ENCODE data around the gene STAM2.
"Not testable (repeated sequence)": the region's sequence is repeated elsewhere in the genome, so short reads cannot be mapped to it uniquely, and the experiment has no call there.

Gene STAM2

DNA sequence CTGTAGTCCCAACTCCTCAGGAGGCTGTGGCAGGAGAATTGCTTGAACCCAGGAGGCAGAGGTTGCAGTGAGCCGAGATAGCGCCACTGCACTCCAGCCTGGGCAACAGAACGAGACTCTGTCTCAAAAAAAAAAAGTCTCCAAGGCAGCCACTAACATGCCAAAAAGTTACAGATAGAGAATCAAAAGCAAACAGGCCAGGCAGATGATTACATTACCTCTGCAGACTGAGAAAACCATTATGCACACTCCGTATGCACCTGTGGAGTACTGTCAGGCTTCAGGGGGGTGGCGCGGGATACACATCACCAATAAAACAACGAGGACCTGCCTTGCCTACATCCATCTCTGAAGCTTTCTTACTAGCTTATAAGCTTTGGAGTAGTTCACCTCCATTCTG, 10.3 kb downstream of the STAM2 start:
- no peak for DNase-seq (ENCODE audit: low spot score in 2 of 2)
- H3K36me3 ChIP-seq (replicated peaks) = no peaks in the 10 kb centered on the region
- in situ Hi-C loops (cut with MboI; ENCODE audit: low sequenced_read_pairs) = no loop called here
- H3K27me3 ChIP-seq (ENCODE audit: low read depth) = no peaks in the 10 kb centered on the region
- no peaks in the 10 kb centered on the region for H3K4me1 ChIP-seq
- no peak overlapping the region for H3K4me3 ChIP-seq
- H3K9me3 ChIP-seq = no peaks in the 10 kb centered on the region

DNA sequence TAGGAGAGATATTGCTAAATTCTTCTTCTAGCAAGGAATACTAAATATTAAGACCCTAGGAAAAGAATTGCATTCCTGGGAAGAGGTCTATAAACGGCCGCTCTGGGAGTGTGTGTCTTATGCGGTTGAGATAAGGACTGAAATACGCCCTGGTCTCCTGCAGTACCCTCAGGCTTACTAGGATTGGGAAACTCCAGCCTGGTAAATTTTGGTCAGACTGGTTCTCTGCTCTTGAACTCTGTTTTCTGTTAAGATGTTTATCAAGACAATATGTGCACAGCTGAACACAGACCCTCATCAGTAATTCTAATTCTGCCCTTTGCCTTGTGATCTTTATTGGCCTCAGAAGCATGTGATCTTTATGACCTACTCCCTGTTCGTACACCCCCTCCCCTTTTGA, 11.9 kb downstream of the STAM2 start:
- DNase-seq (ENCODE audit: low spot score in 2 of 2); in situ Hi-C loops (cut with MboI; ENCODE audit: low sequenced_read_pairs); H3K27me3 ChIP-seq (ENCODE audit: low read depth); H3K4me1 ChIP-seq; H3K4me3 ChIP-seq; H3K36me3 ChIP-seq (replicated peaks); H3K9me3 ChIP-seq: not testable (repeated sequence)

DNA sequence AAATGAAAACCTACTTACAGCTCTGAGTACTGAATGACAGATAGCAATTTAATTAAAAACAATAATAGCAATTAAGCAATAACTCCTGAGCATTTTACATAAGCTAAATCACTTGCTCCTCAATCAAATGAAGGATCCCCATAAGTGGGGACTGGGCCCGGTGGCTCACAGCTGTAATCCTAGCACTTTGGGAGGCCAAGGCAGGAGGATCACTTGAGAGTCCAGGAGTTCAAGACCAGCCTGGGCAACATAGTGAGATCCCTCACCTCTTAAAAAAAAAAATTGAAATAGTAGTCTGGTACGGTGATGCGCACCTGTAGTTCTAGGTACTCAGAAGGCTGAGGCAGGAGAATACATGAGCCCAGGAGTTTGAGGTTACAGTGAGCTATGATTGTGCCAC, 13.4 kb downstream of the STAM2 start:
- no peaks in the 10 kb centered on the region for H3K36me3 ChIP-seq (replicated peaks)
- H3K9me3 ChIP-seq = no peaks in the 10 kb centered on the region
- H3K4me1 ChIP-seq = peaks cover 13% of the 10 kb centered on the region
- in situ Hi-C loops (cut with MboI; ENCODE audit: low sequenced_read_pairs) = no loop called here
- DNase-seq (ENCODE audit: low spot score in 2 of 2) = no peak
- H3K4me3 ChIP-seq = no peak overlapping the region
- H3K27me3 ChIP-seq (ENCODE audit: low read depth) = no peaks in the 10 kb centered on the region

DNA sequence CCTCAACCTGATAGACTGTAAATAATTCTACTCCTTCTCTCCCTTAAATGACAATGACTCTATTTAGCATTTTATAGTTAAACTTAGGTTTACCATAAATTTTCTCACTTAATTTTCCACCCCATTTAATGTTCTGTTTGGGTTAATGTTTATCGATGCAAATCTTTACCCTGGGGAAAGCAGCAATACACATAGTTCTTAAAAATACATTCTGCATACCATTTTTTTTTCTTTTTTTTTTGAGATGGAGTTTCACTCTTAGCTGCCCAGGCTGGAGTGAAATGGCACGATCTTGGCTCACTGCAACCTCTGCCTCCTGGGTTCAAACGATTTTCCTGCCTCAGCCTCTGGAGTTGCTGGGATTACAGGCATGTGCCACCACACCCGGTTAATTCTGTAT, 14.0 kb downstream of the STAM2 start:
- in situ Hi-C loops (cut with MboI; ENCODE audit: low sequenced_read_pairs) = no loop called here
- DNase-seq (ENCODE audit: low spot score in 2 of 2) = no peak
- Histone ChIP-seq H3K4me3 (no peak overlapping the region), H3K27me3 (ENCODE audit: low read depth) (no peaks in the 10 kb centered on the region), H3K36me3 (replicated peaks) (no peaks in the 10 kb centered on the region), H3K9me3 (no peaks in the 10 kb centered on the region), H3K4me1 (peaks cover 17% of the 10 kb centered on the region)

DNA sequence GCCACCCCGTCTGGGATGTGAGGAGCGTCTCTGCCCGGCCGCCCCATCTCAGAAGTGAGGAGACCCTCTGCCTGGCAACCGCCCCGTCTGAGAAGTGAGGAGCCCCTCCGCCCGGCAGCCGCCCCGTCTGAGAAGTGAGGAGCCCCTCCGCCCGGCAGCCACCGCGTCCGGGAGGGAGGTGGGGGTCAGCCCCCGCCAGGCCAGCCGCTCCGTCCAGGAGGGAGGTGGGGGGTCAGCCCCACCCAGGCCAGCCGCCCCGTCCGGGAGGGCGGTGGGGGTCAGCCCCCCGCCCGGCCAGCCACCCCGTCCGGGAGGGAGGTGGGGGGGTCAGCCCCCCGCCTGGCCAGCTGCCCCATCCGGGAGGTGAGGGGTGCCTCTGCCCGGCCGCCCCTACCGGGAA, 15.2 kb downstream of the STAM2 start:
- in situ Hi-C loops (cut with MboI; ENCODE audit: low sequenced_read_pairs); H3K27me3 ChIP-seq (ENCODE audit: low read depth); H3K9me3 ChIP-seq; H3K36me3 ChIP-seq (replicated peaks); H3K4me3 ChIP-seq; DNase-seq (ENCODE audit: low spot score in 2 of 2): not testable (repeated sequence)
- H3K4me1 ChIP-seq = peaks cover 21% of the 10 kb centered on the region

DNA sequence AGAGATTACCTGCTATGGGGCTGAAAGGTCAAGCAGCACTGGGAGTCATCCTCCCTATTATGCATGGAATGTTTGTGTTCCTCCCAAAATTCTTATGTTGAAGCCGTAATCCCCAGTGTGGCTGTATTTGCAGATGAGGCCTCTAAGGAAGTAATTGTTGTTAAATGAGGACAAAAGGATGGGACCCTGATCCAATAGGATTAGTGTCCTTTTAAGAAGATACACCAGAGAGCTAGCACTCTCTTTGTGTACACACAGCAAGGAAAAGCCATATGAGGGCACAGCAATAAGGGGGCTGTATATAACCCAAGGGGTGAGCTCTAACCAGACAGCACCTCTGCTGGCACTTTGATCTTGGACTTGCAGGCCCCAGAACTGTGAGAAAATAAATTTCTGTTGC, 18.3 kb downstream of the STAM2 start:
- no peak overlapping the region for H3K4me3 ChIP-seq
- H3K36me3 ChIP-seq (replicated peaks) = no peaks in the 10 kb centered on the region
- H3K27me3 ChIP-seq (ENCODE audit: low read depth) = no peaks in the 10 kb centered on the region
- H3K4me1 ChIP-seq = peaks cover 22% of the 10 kb centered on the region
- DNase-seq (ENCODE audit: low spot score in 2 of 2) = peak; percentile 40 to 42
- no peaks in the 10 kb centered on the region for H3K9me3 ChIP-seq
- in situ Hi-C loops (cut with MboI; ENCODE audit: low sequenced_read_pairs) = no loop called here

DNA sequence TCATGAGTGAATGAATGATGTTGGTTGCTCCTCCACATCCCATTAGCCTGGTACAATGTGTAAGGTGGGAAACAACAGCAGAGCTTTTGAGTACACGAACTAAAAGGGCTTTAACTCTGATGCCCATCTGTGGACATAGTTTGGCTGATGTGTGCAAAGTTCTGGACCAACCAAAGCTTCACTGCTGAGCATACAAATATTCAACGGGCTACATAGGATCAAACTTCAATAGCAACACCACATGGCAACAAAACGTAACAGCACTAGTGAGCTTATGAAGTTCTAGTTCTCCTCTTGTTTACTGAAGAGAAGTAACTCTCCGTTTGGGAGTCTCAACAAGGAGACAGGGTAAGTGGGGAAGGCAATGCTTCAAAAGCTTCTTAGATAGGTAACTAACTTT, 20.4 kb downstream of the STAM2 start:
- no peaks in the 10 kb centered on the region for H3K36me3 ChIP-seq (replicated peaks)
- in situ Hi-C loops (cut with MboI; ENCODE audit: low sequenced_read_pairs) = no loop called here
- H3K9me3 ChIP-seq = 0 out of 2 replicates have a peak, but pooled peaks cover 2% of the 10 kb centered on the region
- H3K4me1 ChIP-seq = peaks cover 22% of the 10 kb centered on the region
- no peak overlapping the region for H3K4me3 ChIP-seq
- DNase-seq (ENCODE audit: low spot score in 2 of 2) = no peak
- no peaks in the 10 kb centered on the region for H3K27me3 ChIP-seq (ENCODE audit: low read depth)

DNA sequence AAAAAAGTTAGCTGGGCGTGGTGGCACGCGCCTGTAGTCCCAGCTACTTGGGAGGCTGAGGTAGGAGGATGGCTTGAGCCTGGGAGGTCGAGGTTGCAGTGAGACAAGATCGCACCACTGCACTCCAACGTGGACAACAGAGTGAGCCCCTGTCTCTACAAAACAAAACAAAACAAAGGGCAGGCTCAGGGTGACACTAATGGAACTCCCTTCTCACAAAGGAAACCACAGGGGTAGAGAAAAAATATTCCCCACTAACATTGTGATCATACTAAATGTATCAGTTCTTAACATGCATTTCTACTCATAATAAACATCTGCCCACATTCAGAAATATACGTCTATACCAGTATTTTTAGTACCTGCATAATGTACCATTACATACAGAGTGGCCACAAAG, 21.1 kb downstream of the STAM2 start:
- Histone ChIP-seq H3K4me1 (peaks cover 22% of the 10 kb centered on the region), H3K9me3 (0 out of 2 replicates have a peak, but pooled peaks cover 2% of the 10 kb centered on the region), H3K27me3 (ENCODE audit: low read depth) (no peaks in the 10 kb centered on the region), H3K4me3 (no peak overlapping the region), H3K36me3 (replicated peaks) (no peaks in the 10 kb centered on the region)
- in situ Hi-C loops (cut with MboI; ENCODE audit: low sequenced_read_pairs) = no loop called here
- no peak for DNase-seq (ENCODE audit: low spot score in 2 of 2)

DNA sequence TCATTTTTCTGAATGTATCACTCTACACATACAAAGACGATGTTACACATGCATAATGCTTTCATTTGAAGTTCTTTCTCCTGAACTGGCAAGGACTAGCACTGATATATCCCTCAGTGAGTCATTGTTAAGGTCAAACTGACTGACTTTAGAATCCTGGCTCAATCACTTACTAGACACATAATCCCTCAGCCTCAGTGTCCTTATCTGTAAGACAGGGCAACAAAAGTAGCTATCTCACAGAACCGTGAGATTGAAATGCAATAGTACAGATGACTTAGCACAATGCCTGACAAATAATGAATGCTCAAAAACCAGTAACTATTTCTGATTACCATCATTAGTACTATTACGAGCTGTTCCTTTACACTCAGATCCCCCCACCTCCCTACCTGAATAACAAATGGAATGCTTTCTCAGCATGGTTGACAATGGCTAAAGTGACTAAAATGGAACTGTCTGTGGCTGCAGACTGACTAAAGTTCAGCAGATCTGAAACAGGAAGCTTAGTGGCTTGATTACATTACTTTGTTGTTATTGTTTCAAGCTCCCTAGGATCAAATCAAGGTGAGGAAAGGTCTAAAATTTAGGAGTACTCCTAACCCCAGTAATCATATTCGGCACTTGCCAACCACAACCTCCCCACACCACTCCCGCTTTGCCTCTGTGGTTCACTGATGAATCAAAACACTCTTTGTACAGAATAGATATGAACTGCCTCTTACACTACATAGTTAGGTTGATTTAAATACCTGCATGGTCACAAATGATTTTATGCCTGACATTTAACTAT, 40.9 kb downstream of the STAM2 start:
- no peak for DNase-seq (ENCODE audit: low spot score in 2 of 2)
- no peak overlapping the region for H3K4me3 ChIP-seq
- H3K36me3 ChIP-seq (replicated peaks) = no peaks in the 10 kb centered on the region
- H3K27me3 ChIP-seq (ENCODE audit: low read depth) = no peaks in the 10 kb centered on the region
- H3K9me3 ChIP-seq = no peaks in the 10 kb centered on the region
- in situ Hi-C loops (cut with MboI; ENCODE audit: low sequenced_read_pairs) = no loop called here
- H3K4me1 ChIP-seq = no peaks in the 10 kb centered on the region

DNA sequence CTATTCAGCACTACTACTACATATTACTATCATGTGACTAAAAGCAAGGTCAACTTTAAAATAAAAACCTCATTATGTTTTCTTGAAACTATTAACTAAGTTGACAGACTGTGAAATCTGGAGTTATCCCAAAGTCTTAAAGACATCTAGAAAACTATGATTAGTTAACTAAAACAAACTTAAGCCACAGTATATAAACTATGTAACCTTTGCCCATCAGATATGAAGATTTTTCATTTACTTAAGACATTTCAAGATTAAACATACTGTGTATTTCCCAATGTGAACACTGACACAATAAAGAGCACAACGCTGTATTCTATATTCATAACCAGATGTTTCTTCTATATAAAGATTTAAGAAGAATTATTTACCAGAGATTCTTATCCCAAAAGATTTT, 43.3 kb downstream of the STAM2 start:
- no peaks in the 10 kb centered on the region for H3K4me1 ChIP-seq
- no peak overlapping the region for H3K4me3 ChIP-seq
- H3K9me3 ChIP-seq = no peaks in the 10 kb centered on the region
- no peaks in the 10 kb centered on the region for H3K27me3 ChIP-seq (ENCODE audit: low read depth)
- no peaks in the 10 kb centered on the region for H3K36me3 ChIP-seq (replicated peaks)
- DNase-seq (ENCODE audit: low spot score in 2 of 2) = no peak
- in situ Hi-C loops (cut with MboI; ENCODE audit: low sequenced_read_pairs) = no loop called here

DNA sequence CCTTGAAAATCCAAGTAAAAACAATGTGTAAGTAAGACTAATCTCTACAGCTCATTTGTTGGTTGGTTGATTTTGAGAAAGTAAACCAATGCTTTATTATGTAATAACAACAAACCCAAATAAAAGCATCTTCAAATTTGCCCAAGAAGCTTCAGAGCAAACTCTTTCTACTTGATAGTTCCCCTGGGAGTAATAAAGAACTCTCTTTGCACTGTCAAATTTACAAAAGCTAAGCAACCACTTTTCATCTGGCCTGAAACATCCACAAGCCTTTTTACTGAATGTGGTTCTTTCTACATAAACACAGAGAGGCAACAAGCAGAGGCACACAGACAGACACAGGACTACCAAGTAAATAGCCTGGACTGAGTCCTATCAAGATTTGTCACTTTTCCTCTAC, 47.9 kb downstream of the STAM2 start:
- peak in 1 of 2 experiments; percentile 29 for DNase-seq (ENCODE audit: low spot score in 2 of 2)
- H3K4me3 ChIP-seq = no peak overlapping the region
- H3K36me3 ChIP-seq (replicated peaks) = no peaks in the 10 kb centered on the region
- H3K9me3 ChIP-seq = no peaks in the 10 kb centered on the region
- no peaks in the 10 kb centered on the region for H3K4me1 ChIP-seq
- in situ Hi-C loops (cut with MboI; ENCODE audit: low sequenced_read_pairs) = no loop called here
- no peaks in the 10 kb centered on the region for H3K27me3 ChIP-seq (ENCODE audit: low read depth)

DNA sequence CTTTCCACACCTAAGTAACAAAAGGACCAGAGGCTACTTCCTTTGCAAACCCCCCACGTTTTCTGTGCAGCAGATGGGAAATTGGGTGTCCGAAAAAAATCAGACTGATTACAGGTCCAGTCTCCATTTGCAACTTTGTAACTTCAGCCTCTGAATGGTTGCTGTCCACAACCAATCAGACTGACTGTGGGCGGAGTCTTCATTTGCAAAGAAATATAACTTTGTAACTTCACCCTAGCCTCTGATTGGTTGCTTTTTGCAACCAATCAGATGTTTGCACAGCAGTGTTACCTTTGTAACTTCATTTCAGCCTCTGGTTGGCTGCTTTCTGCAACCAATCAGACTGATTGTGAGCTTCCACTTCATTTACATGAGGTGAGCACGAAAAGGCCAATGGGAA, 48.9 kb downstream of the STAM2 start:
- Histone ChIP-seq H3K27me3 (ENCODE audit: low read depth) (no peaks in the 10 kb centered on the region), H3K36me3 (replicated peaks) (no peaks in the 10 kb centered on the region), H3K4me1 (no peaks in the 10 kb centered on the region), H3K4me3 (no peak overlapping the region), H3K9me3 (no peaks in the 10 kb centered on the region)
- DNase-seq (ENCODE audit: low spot score in 2 of 2) = peak in 1 of 2 experiments; percentile 23
- in situ Hi-C loops (cut with MboI; ENCODE audit: low sequenced_read_pairs) = no loop called here

DNA sequence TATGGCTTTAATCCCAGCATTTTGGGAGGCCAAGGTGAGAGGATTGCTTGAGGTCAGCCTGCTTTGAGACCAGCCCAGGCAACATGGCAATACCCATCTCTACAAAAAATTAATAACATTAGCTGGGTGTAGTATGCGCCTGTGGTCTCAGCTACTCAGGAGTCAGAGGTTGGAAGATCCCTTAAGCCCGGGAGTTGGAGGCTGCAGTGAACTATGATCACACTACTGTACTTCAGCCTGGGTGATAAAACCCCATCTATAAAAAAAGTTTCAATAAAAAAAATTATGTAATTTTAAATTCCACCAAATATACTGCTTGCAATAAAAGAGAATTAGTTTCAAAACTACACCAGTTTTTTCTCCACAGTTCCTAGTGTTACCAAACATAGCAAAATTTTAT, 53.4 kb downstream of the STAM2 start:
- Histone ChIP-seq H3K27me3 (ENCODE audit: low read depth) (no peaks in the 10 kb centered on the region), H3K9me3 (no peaks in the 10 kb centered on the region), H3K36me3 (replicated peaks) (no peaks in the 10 kb centered on the region), H3K4me1 (peaks cover 12% of the 10 kb centered on the region), H3K4me3 (no peak overlapping the region)
- in situ Hi-C loops (cut with MboI; ENCODE audit: low sequenced_read_pairs) = no loop called here
- no peak for DNase-seq (ENCODE audit: low spot score in 2 of 2)

DNA sequence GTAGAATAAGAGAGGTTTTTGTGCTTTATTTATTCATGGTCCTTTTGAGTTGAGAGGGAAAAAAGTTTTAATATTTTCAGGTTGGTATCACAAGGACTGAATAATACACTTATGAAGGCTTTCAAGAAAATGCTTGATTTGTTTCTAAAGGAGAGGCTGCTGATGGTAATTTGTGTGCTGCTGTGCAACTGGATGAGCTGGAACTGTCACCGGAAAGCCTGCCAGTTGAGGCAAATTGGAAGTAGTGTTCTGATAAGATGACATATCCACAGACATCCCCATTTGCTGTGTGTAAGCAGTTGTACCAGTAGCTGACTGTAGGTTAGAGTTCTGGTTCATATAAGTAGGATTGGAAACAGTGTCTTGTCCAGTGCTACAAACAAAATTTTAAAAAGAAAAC, 55.1 kb downstream of the STAM2 start:
- no peaks in the 10 kb centered on the region for H3K9me3 ChIP-seq
- no peak for DNase-seq (ENCODE audit: low spot score in 2 of 2)
- in situ Hi-C loops (cut with MboI; ENCODE audit: low sequenced_read_pairs) = no loop called here
- H3K27me3 ChIP-seq (ENCODE audit: low read depth) = no peaks in the 10 kb centered on the region
- peaks cover 12% of the 10 kb centered on the region for H3K4me1 ChIP-seq
- H3K36me3 ChIP-seq (replicated peaks) = no peaks in the 10 kb centered on the region
- no peak overlapping the region for H3K4me3 ChIP-seq

DNA sequence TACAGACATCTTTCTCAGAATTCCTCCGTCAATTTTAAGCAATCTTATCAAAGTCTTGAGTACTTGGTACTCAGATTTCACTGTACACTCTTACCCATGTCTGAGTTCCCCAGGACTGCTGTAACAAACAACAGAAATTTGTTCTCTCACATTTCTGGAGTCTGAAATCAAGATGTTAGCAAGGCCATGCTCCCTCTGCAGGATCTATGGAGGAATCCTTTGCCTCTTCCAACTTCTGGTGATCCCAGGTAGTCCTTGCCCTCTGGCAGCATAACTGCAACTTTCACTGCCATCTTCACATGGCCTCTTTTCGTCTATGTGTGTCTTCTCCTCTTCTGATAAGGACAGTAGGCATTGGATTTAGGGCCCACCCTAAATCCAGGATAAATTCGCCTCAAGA, 59.6 kb downstream of the STAM2 start:
- H3K36me3 ChIP-seq (replicated peaks) = no peaks in the 10 kb centered on the region
- H3K27me3 ChIP-seq (ENCODE audit: low read depth) = no peaks in the 10 kb centered on the region
- in situ Hi-C loops (cut with MboI; ENCODE audit: low sequenced_read_pairs) = no loop called here
- H3K4me1 ChIP-seq = peaks cover 12% of the 10 kb centered on the region
- no peak overlapping the region for H3K4me3 ChIP-seq
- no peak for DNase-seq (ENCODE audit: low spot score in 2 of 2)
- no peaks in the 10 kb centered on the region for H3K9me3 ChIP-seq

Data from HAP-1 (cell line).